Naive thymus-derived CD4-positive, alpha-beta T cell (primary cell): Measurements from ENCODE around the gene NRF1. TPM values are rescaled to one million over a fixed set of nuclear protein-coding genes. Genes with fewer than 3 reads are reported as not detected.

Experiments used
- ATAC-seq: fragments of 150-1000 bp; cut with Tn5 transposase; 2 replicates; pipeline ENCODE4 v1.10.0; 2021; ENCODE audit warnings: mild to moderate bottlenecking, moderate library complexity
- CTCF ChIA-PET: fragments of 350-600 bp; sonication (Branson Sonifier 250); formaldehyde crosslinking; loops from one replicate; lab custom pipeline; 2021; ENCODE audit warnings: antibody characterized with exemption; lab: Charles Lee
- POLR2A ChIA-PET: fragments of 350-600 bp; sonication (Branson Sonifier 250); formaldehyde crosslinking; loops from one replicate; lab custom pipeline; 2021; ENCODE audit warnings: antibody characterized with exemption, inconsistent platforms; lab: Charles Lee
- DNase-seq, 9 donors: peaks; one replicate each; pipeline versions ENCODE4 v3.0.0 to v3.0.0-alpha.2; 2020 to 2022; ENCODE audit warnings: mixed read lengths in 1 of 9
- H3K27ac ChIP-seq: one replicate; pipeline ENCODE4 v1.7.0; 2013; ENCODE audit warnings: mild to moderate bottlenecking, low read depth, low read length, moderate library complexity
- H3K27me3 ChIP-seq, 2 donors: one replicate each; pipeline ENCODE4 v1.7.0; 2013; ENCODE audit warnings: low read length in 2 of 2, mild to moderate bottlenecking in 2 of 2, moderate library complexity in 2 of 2; ENCODE audit not compliant: control insufficient read depth in 2 of 2, insufficient read depth in 2 of 2
- H3K36me3 ChIP-seq, 3 experiments: 1 replicate in 2 of 3; 2 replicates in 1 of 3; pipeline ENCODE4 v1.7.0; 2013; ENCODE audit warnings: low read length in 3 of 3, mild to moderate bottlenecking in 3 of 3, moderate library complexity in 1 of 3; ENCODE audit not compliant: insufficient read depth in 3 of 3, control insufficient read depth in 2 of 3
- H3K4me1 ChIP-seq, 2 donors: one replicate each; pipeline ENCODE4 v1.7.0; 2013; ENCODE audit warnings: low read length in 2 of 2, mild to moderate bottlenecking in 2 of 2, moderate library complexity in 1 of 2; ENCODE audit not compliant: control insufficient read depth in 2 of 2, insufficient read depth in 2 of 2
- H3K4me3 ChIP-seq: 2 replicates; pipeline ENCODE4 v1.7.0; 2013; ENCODE audit warnings: mild to moderate bottlenecking, low read length
- H3K9me3 ChIP-seq, 3 experiments: 1 replicate in 2 of 3; 2 replicates in 1 of 3; pipeline ENCODE4 v1.7.0; 2013; ENCODE audit warnings: low read length in 3 of 3; ENCODE audit not compliant: control insufficient read depth in 2 of 3
- H3K27ac Mint-ChIP-seq, 9 donors: one replicate each; pipeline ENCODE4 v1.8.0; 2020 to 2022; ENCODE audit warnings: mixed read lengths in 9 of 9, mild to moderate bottlenecking in 8 of 9, moderate library complexity in 5 of 9, inconsistent platforms in 2 of 9
- H3K27me3 Mint-ChIP-seq, 5 donors: one replicate each; pipeline ENCODE4 v1.8.0; 2021 to 2022; ENCODE audit warnings: mixed read lengths in 5 of 5, mild to moderate bottlenecking in 1 of 5
- H3K36me3 Mint-ChIP-seq, 5 donors: one replicate each; pipeline ENCODE4 v1.8.0; 2020 to 2022; ENCODE audit warnings: mixed read lengths in 5 of 5, mild to moderate bottlenecking in 3 of 5, inconsistent platforms in 1 of 5
- H3K4me1 Mint-ChIP-seq, 7 donors: one replicate each; pipeline ENCODE4 v1.8.0; 2020 to 2022; ENCODE audit warnings: mixed read lengths in 7 of 7, mild to moderate bottlenecking in 3 of 7, inconsistent platforms in 1 of 7
- H3K4me3 Mint-ChIP-seq, 10 donors: one replicate each; pipeline ENCODE4 v1.8.0; 2020 to 2022; ENCODE audit warnings: mild to moderate bottlenecking in 10 of 10, mixed read lengths in 10 of 10, moderate library complexity in 6 of 10, inconsistent platforms in 2 of 10
- H3K9me3 Mint-ChIP-seq, 11 donors: one replicate each; pipeline ENCODE4 v1.8.0; 2020 to 2022; ENCODE audit warnings: mixed read lengths in 11 of 11, mild to moderate bottlenecking in 4 of 11, inconsistent platforms in 1 of 11, moderate library complexity in 1 of 11
- intact Hi-C, 2 donors: fragments of 100-400 bp; cut with micrococcal nuclease; formaldehyde crosslinking; loops; one replicate each; pipeline ENCODE4 v1.15.1; 2023
- polyA plus RNA-seq, 2 donors: library from polyadenylated mRNA; unstranded; fragments of 300-500 nt; fragmentation: Illumina TruSeq; gene quantifications; one replicate each; pipeline ENCODE4 v1.2.3, GENCODE V29; 2021
- total RNA-seq, 6 experiments: library from RNA in 5 of 6; stranded (reverse) in 5 of 6; gene quantifications; 1 replicate in 5 of 6; 2 replicates in 1 of 6; pipeline ENCODE4 v1.2.3 and lab custom pipeline; 2021 to 2026

The NRF1 gene
- total and polyA plus RNA-seq, 7 experiments from 2014 or later, result 24.7 to 49.3 (median 35.3) TPM

DNA sequence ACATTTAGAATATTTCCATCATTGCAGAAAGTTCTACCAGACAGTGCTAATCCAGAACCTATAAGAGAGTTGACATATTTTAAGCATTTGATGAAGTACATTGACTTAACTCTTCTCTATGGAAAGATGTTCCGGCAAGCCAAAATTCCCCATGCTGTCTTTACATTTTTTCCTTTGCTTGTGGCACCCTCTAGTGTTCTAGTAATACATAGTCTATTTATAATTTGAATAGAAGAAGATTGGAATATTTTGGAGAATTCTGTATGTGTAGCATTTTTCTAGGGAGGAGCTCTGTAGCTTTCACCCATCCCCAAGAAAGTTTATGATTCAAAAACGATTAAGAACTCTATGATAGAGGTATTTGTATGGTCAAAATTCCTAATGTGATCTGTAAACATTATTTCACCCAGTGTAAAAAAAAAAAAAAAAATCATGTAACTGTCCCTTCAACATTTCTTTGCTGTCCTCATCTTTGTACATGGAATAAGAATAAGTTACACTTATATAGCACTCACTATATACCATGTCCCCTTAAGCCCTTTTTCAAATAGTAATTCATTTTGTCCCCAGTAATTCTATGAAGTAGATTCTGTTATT is 33.2 kb downstream of the NRF1 start:
- Mint-ChIP-seq H3K4me3 (no peak overlapping the region), H3K27ac (peak overlapping the region in 1 of 9 donors; percentile 6), H3K27me3 (no peaks in the 10 kb centered on the region), H3K36me3 (peaks cover 0 to 20% (median 15%) of the 10 kb centered on the region in 5 donors), H3K9me3 (no peaks in the 10 kb centered on the region), H3K4me1 (peaks cover 5 to 61% (median 36%) of the 10 kb centered on the region in 7 donors)
- H3K4me1 ChIP-seq, result peaks cover 0 to 3% of the 10 kb centered on the region in 2 donors
- DNase-seq, result peak in 3 of 9 donors; percentile 1 to 25 (median 12)
- H3K27me3 ChIP-seq, result no peaks in the 10 kb centered on the region
- peaks cover 0 to 5% (median 0%) of the 10 kb centered on the region in 3 experiments for H3K36me3 ChIP-seq
- H3K27ac ChIP-seq, result no peak overlapping the region
- ChIA-PET POLR2A (interaction anchor here (0.7 kb wide), 2 partner anchors 23 to 496 kb away, joined by 4 to 6 read pairs; no protein-coding TSS in a partner anchor), CTCF (interaction anchor here (0.7 to 3.8 kb wide), 2 partner anchors 9 to 276 kb away, joined by 3 to 18 read pairs; no protein-coding TSS in a partner anchor)
- no peak overlapping the region for H3K4me3 ChIP-seq
- peak; percentile 37 for ATAC-seq
- H3K9me3 ChIP-seq, result no peaks in the 10 kb centered on the region
- intact Hi-C loops, result loop anchor here in 1 of 2 donors (1.0 to 10.0 kb wide), 2 partner anchors 50 to 277 kb away; no protein-coding TSS in a partner anchor

GRCh38 chr7:129646369-129647021 is 35.0 kb downstream of the NRF1 start:
- Mint-ChIP-seq H3K4me1 (peaks cover 5 to 61% (median 38%) of the 10 kb centered on the region in 7 donors), H3K27ac (no peak overlapping the region), H3K9me3 (no peaks in the 10 kb centered on the region), H3K4me3 (no peak overlapping the region), H3K36me3 (peaks cover 0 to 25% (median 19%) of the 10 kb centered on the region in 5 donors), H3K27me3 (no peaks in the 10 kb centered on the region)
- Histone ChIP-seq H3K4me3 (no peak overlapping the region), H3K27me3 (no peaks in the 10 kb centered on the region), H3K9me3 (no peaks in the 10 kb centered on the region), H3K36me3 (peaks cover 0 to 5% (median 0%) of the 10 kb centered on the region in 3 experiments), H3K4me1 (peaks cover 0 to 3% of the 10 kb centered on the region in 2 donors), H3K27ac (no peak overlapping the region)
- ChIA-PET CTCF (no interaction called here), POLR2A (no interaction called here)
- DNase-seq (no peak), ATAC-seq (no peak)
- intact Hi-C loops, result loop anchor here in 1 of 2 donors (10.0 kb wide), 1 partner anchor 48 kb away; no protein-coding TSS in a partner anchor

DNA sequence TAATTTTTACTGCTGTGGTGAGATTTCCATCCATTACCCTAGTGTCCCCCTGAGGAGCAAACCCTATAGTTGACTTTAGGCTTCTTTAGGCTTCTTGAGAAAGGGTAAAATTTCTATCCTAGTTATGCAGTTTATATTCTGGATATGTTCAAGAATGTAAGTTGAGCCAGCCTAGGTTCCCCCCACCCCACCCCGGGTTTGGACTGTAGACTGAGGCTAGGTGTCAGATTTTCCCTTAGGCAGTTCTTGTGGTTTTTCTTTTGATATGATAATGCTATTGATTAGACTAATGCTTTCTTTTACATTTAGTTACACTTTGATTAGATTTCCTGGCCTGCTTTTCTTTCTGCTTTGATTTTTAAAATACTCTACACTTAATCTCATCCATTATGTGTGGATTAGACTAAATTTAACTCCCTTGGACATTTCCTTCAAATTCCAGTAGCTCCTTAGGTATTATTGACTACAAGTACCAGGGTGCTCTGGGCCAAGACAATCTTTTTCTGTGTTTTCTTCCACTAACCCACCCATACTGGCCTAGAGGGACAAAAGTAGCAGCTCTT is 37.7 kb downstream of the NRF1 start:
- Mint-ChIP-seq H3K27ac (no peak overlapping the region), H3K9me3 (no peaks in the 10 kb centered on the region), H3K4me1 (peaks cover 6 to 62% (median 48%) of the 10 kb centered on the region in 7 donors), H3K4me3 (no peak overlapping the region), H3K36me3 (peaks cover 0 to 39% (median 35%) of the 10 kb centered on the region in 5 donors), H3K27me3 (no peaks in the 10 kb centered on the region)
- ChIA-PET POLR2A (interaction anchor here (0.6 kb wide), 1 partner anchor 182 kb away, joined by 6 read pairs; no protein-coding TSS in a partner anchor), CTCF (interaction anchor here (0.5 to 0.7 kb wide), 4 partner anchors 12 to 482 kb away, joined by 3 read pairs; no protein-coding TSS in a partner anchor)
- ATAC-seq (no peak), DNase-seq (no peak)
- H3K9me3 ChIP-seq, result no peaks in the 10 kb centered on the region
- H3K27ac ChIP-seq, result no peak overlapping the region
- H3K36me3 ChIP-seq, result peaks cover 0 to 5% (median 0%) of the 10 kb centered on the region in 3 experiments
- H3K4me3 ChIP-seq, result no peak overlapping the region
- intact Hi-C loops, result loop anchor here in 1 of 2 donors (10.0 kb wide), 1 partner anchor 46 kb away; no protein-coding TSS in a partner anchor
- H3K4me1 ChIP-seq, result peaks cover 0 to 3% of the 10 kb centered on the region in 2 donors
- no peaks in the 10 kb centered on the region for H3K27me3 ChIP-seq

- Mint-ChIP-seq H3K36me3 (peaks cover 0 to 46% (median 32%) of the 10 kb centered on the region in 5 donors), H3K9me3 (no peaks in the 10 kb centered on the region), H3K4me3 (no peak overlapping the region), H3K4me1 (peaks cover 9 to 63% (median 50%) of the 10 kb centered on the region in 7 donors), H3K27ac (peak overlapping the region in 3 of 9 donors; percentile 1 to 53 (median 15)), H3K27me3 (no peaks in the 10 kb centered on the region)
- peaks cover 0 to 3% of the 10 kb centered on the region in 2 donors for H3K4me1 ChIP-seq
- no peak for DNase-seq
- intact Hi-C loops, result no loop called here
- H3K27ac ChIP-seq, result no peak overlapping the region
- H3K36me3 ChIP-seq, result peaks cover 0 to 5% (median 0%) of the 10 kb centered on the region in 3 experiments
- no peak overlapping the region for H3K4me3 ChIP-seq
- no peaks in the 10 kb centered on the region for H3K9me3 ChIP-seq
- ChIA-PET POLR2A (no interaction called here), CTCF (no interaction called here)
- no peaks in the 10 kb centered on the region for H3K27me3 ChIP-seq
- ATAC-seq, result no peak
Measured at GRCh38 chr7:129650056-129650758, 38.7 kb downstream of the NRF1 start.

GRCh38 chr7:129652914-129653313 is 41.4 kb downstream of the NRF1 start:
- H3K36me3 ChIP-seq, result peaks cover 0 to 17% (median 3%) of the 10 kb centered on the region in 3 experiments
- POLR2A ChIA-PET, result no interaction called here
- ATAC-seq (no peak), DNase-seq (no peak)
- no peaks in the 10 kb centered on the region for H3K27me3 ChIP-seq
- Mint-ChIP-seq H3K36me3 (peaks cover 4 to 43% (median 37%) of the 10 kb centered on the region in 5 donors), H3K27ac (no peak overlapping the region), H3K9me3 (no peaks in the 10 kb centered on the region), H3K4me3 (no peak overlapping the region), H3K4me1 (peaks cover 9 to 56% (median 45%) of the 10 kb centered on the region in 7 donors), H3K27me3 (no peaks in the 10 kb centered on the region)
- H3K9me3 ChIP-seq, result no peaks in the 10 kb centered on the region
- CTCF ChIA-PET, result no interaction called here
- H3K27ac ChIP-seq, result no peak overlapping the region
- no peak overlapping the region for H3K4me3 ChIP-seq
- intact Hi-C loops, result no loop called here
- H3K4me1 ChIP-seq, result peaks cover 0 to 3% of the 10 kb centered on the region in 2 donors

- no peaks in the 10 kb centered on the region for H3K9me3 ChIP-seq
- peaks cover 0 to 12% (median 1%) of the 10 kb centered on the region in 11 donors for H3K9me3 Mint-ChIP-seq
- peaks cover 14 to 59% (median 51%) of the 10 kb centered on the region in 5 donors for H3K36me3 Mint-ChIP-seq
- no peak overlapping the region for H3K4me3 Mint-ChIP-seq
- no peak overlapping the region for H3K4me3 ChIP-seq
- no peak overlapping the region for H3K27ac Mint-ChIP-seq
- intact Hi-C loops, result no loop called here
- ATAC-seq, result peak; percentile 31
- peaks cover 5 to 35% (median 27%) of the 10 kb centered on the region in 7 donors for H3K4me1 Mint-ChIP-seq
- H3K36me3 ChIP-seq, result peaks cover 3 to 32% (median 6%) of the 10 kb centered on the region in 3 experiments
- POLR2A ChIA-PET, result no interaction called here
- H3K27me3 Mint-ChIP-seq, result no peaks in the 10 kb centered on the region
- H3K27ac ChIP-seq, result no peak overlapping the region
- no peaks in the 10 kb centered on the region for H3K27me3 ChIP-seq
- no peaks in the 10 kb centered on the region for H3K4me1 ChIP-seq
- CTCF ChIA-PET, result no interaction called here
- DNase-seq, result no peak
Measured at GRCh38 chr7:129655811-129656210, 44.3 kb downstream of the NRF1 start.
